ENCODE results near the gene HABP4.

DNA sequence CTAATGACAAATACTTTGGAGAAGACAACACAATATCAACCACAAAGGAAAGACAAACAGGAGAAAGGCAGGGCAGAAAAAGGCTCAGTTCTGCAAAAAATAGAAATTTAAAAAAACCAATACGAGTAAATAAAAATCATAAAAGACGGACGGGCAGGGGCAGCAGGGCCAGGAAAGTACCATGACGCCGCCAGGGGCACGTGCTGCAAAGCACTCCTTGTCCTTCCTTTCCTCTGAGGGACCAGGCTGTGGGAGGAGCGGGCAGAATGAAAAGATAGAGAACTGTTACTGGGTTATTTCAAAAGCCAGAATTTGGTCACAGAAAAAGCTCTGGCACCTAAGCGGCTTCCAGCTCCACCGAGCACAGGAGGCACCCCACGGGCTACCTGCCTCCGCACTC is 53.9 kb downstream of the HABP4 start:
- TF ChIP-seq, protein P1, sequence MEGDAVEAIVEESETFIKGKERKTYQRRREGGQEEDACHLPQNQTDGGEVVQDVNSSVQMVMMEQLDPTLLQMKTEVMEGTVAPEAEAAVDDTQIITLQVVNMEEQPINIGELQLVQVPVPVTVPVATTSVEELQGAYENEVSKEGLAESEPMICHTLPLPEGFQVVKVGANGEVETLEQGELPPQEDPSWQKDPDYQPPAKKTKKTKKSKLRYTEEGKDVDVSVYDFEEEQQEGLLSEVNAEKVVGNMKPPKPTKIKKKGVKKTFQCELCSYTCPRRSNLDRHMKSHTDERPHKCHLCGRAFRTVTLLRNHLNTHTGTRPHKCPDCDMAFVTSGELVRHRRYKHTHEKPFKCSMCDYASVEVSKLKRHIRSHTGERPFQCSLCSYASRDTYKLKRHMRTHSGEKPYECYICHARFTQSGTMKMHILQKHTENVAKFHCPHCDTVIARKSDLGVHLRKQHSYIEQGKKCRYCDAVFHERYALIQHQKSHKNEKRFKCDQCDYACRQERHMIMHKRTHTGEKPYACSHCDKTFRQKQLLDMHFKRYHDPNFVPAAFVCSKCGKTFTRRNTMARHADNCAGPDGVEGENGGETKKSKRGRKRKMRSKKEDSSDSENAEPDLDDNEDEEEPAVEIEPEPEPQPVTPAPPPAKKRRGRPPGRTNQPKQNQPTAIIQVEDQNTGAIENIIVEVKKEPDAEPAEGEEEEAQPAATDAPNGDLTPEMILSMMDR (IDR thresholded peaks at IDR 0.05; ENCODE audit: low read depth, low read length, missing input control) = no peak
- TF ChIP-seq GABPA (IDR thresholded peaks at IDR 0.05 in 1 of 2, conservative IDR thresholded peaks at IDR 0.05 in 1 of 2) (no peak), YY1 (IDR thresholded peaks at IDR 0.05) (no peak), SP1 (IDR thresholded peaks at IDR 0.05) (no peak), JUND (IDR thresholded peaks at IDR 0.05) (no peak), ATF3 (IDR thresholded peaks at IDR 0.05) (no peak)

Measured in liver (tissue), 3 donors.